H1 (cell line): ENCODE results near the gene MICALL1. TPM values are rescaled to one million over a fixed set of nuclear protein-coding genes. Genes with fewer than 3 reads are reported as not detected.
A peak's percentile ranks its signal among the peaks of the same experiment; 100 is the strongest.

ENCODE experiments used
- CTCF ChIA-PET: fragments of 300-600 bp; sonication (Branson Sonifier 250); formaldehyde crosslinking; loops from one replicate; lab custom pipeline; 2021; ENCODE audit not compliant: partially characterized antibody; lab: Charles Lee
- POLR2A ChIA-PET: fragments of 300-600 bp; sonication (Branson Sonifier 250); formaldehyde crosslinking; loops from one replicate; lab custom pipeline; 2021; ENCODE audit warnings: inconsistent platforms; ENCODE audit not compliant: partially characterized antibody; lab: Charles Lee
- DNase-seq, 2 experiments: peaks; one replicate each; pipeline versions ENCODE4 v3.0.0 to v3.0.0-alpha.2; 2010 to 2022; ENCODE audit warnings: low spot score in 2 of 2, low read depth in 1 of 2, mixed read lengths in 1 of 2
- FAIRE-seq: peaks from 2 replicates; lab custom pipeline; 2011; peaks lifted over from hg19 to GRCh38; lab: Jason Lieb, UNC
- H2AFZ ChIP-seq: 2 replicates; pipeline ENCODE4 v1.8.1; 2012; ENCODE audit warnings: low read length, inconsistent platforms
- H2AK5ac ChIP-seq: 2 replicates; pipeline ENCODE4 v1.6.1; 2013; ENCODE audit warnings: low read depth, low read length
- H2BK120ac ChIP-seq: replicated peaks from 2 replicates; pipeline ENCODE3; 2013; ENCODE audit warnings: low read depth, low read length, inconsistent platforms
- H2BK12ac ChIP-seq: 2 replicates; pipeline ENCODE4 v1.6.1; 2013; ENCODE audit warnings: low read depth, low read length
- H2BK15ac ChIP-seq: 2 replicates; pipeline ENCODE4 v1.6.1; 2013; ENCODE audit warnings: low read length
- H2BK20ac ChIP-seq: 2 replicates; pipeline ENCODE4 v1.6.1; 2013; ENCODE audit warnings: low read length
- H2BK5ac ChIP-seq: 2 replicates; pipeline ENCODE4 v1.6.1; 2013; ENCODE audit warnings: low read depth, low read length
- H3K14ac ChIP-seq: 2 replicates; pipeline ENCODE4 v1.6.1; 2013; ENCODE audit warnings: inconsistent platforms; ENCODE audit not compliant: insufficient read length
- H3K18ac ChIP-seq: 2 replicates; pipeline ENCODE4 v1.6.1; 2013; ENCODE audit warnings: low read length; ENCODE audit errors: extremely low read depth
- H3K23ac ChIP-seq: 2 replicates; pipeline ENCODE4 v1.6.1; 2013; ENCODE audit warnings: inconsistent platforms; ENCODE audit not compliant: insufficient read length
- H3K23me2 ChIP-seq: 2 replicates; pipeline ENCODE4 v1.6.1; 2013; ENCODE audit warnings: low read depth, low read length
- H3K27ac ChIP-seq: 2 replicates; pipeline ENCODE4 v1.6.1; 2011; ENCODE audit warnings: low read depth, low read length, inconsistent platforms
- H3K27me3 ChIP-seq, 4 experiments: replicated peaks in 1 of 4; 1 replicate in 1 of 4; 2 replicates in 3 of 4; pipeline versions ENCODE4 v1.6.1 to v1.8.1; 2011 to 2013; ENCODE audit warnings: low read length in 3 of 4, mild to moderate bottlenecking in 3 of 4, inconsistent platforms in 2 of 4, mixed read lengths in 2 of 4, moderate library complexity in 1 of 4; ENCODE audit not compliant: control insufficient read depth in 3 of 4, insufficient read depth in 3 of 4; ENCODE audit errors: extremely low read depth in 1 of 4
- H3K36me3 ChIP-seq, 4 experiments: 2 replicates each; pipeline versions ENCODE4 v1.6.1 to v1.8.1; 2011 to 2013; ENCODE audit warnings: mild to moderate bottlenecking in 4 of 4, low read length in 3 of 4, moderate library complexity in 2 of 4, control low read depth in 1 of 4, inconsistent platforms in 1 of 4; ENCODE audit not compliant: insufficient read depth in 4 of 4, control insufficient read depth in 2 of 4
- H3K4ac ChIP-seq: replicated peaks from 2 replicates; pipeline ENCODE3; 2013; ENCODE audit warnings: low read length, low read depth, mixed read lengths, inconsistent platforms; ENCODE audit not compliant: insufficient read length
- H3K4me1 ChIP-seq, 4 experiments: replicated peaks in 1 of 4; 1 replicate in 1 of 4; 2 replicates in 3 of 4; pipeline versions ENCODE4 v1.6.1 to v1.8.1; 2011 to 2013; ENCODE audit warnings: low read length in 3 of 4, inconsistent platforms in 2 of 4, mixed read lengths in 1 of 4; ENCODE audit not compliant: insufficient read depth in 4 of 4, control insufficient read depth in 3 of 4
- H3K4me2 ChIP-seq, 2 experiments: 2 replicates each; pipeline versions ENCODE4 v1.6.1 to v1.8.1; 2011 to 2013; ENCODE audit warnings: low read depth in 2 of 2, low read length in 2 of 2, control low read depth in 1 of 2, inconsistent platforms in 1 of 2, mild to moderate bottlenecking in 1 of 2; ENCODE audit not compliant: insufficient read depth in 1 of 2
- H3K4me3 ChIP-seq, 4 experiments: fragments of 200-600, 300-600 bp in 1 of 4; sonication (generic), shearing (Covaris generic), sonication (Bioruptor Twin) in 1 of 4; 2 replicates each; pipeline versions ENCODE4 v1.5.1 to v1.8.1; 2011 to 2016; ENCODE audit warnings: low read length in 4 of 4, low read depth in 3 of 4, control low read depth in 2 of 4, inconsistent platforms in 2 of 4, mild to moderate bottlenecking in 2 of 4, mixed read lengths in 1 of 4, moderate library complexity in 1 of 4; ENCODE audit not compliant: insufficient read depth in 2 of 4; ENCODE audit errors: extremely low read depth in 1 of 4
- H3K56ac ChIP-seq: replicated peaks from 2 replicates; pipeline ENCODE3; 2013; ENCODE audit warnings: low read depth, mild to moderate bottlenecking, mixed read lengths, low read length, inconsistent platforms; ENCODE audit not compliant: insufficient read length
- H3K79me1 ChIP-seq: 2 replicates; pipeline ENCODE4 v1.6.1; 2013; ENCODE audit warnings: low read depth, low read length, control low read depth
- H3K79me2 ChIP-seq, 2 experiments: 2 replicates each; pipeline versions ENCODE4 v1.6.1 to v1.8.1; 2012 to 2013; ENCODE audit warnings: low read length in 2 of 2, mild to moderate bottlenecking in 2 of 2, inconsistent platforms in 1 of 2; ENCODE audit not compliant: insufficient read depth in 2 of 2, control insufficient read depth in 1 of 2
- H3K9ac ChIP-seq, 4 experiments: replicated peaks in 1 of 4; 1 replicate in 1 of 4; 2 replicates in 3 of 4; pipeline versions ENCODE4 v1.6.1 to v1.8.1; 2011 to 2013; ENCODE audit warnings: low read depth in 3 of 4, low read length in 3 of 4, control low read depth in 2 of 4, mild to moderate bottlenecking in 2 of 4, moderate library complexity in 2 of 4, inconsistent platforms in 1 of 4; ENCODE audit errors: extremely low read depth in 1 of 4
- H3K9me3 ChIP-seq, 2 experiments: 2 replicates each; pipeline versions ENCODE4 v1.6.1 to v1.8.1; 2012 to 2013; ENCODE audit warnings: mild to moderate bottlenecking in 2 of 2, moderate library complexity in 2 of 2, control low read depth in 1 of 2, inconsistent platforms in 1 of 2, low read depth in 1 of 2, low read length in 1 of 2, mixed read lengths in 1 of 2; ENCODE audit not compliant: insufficient read depth in 2 of 2
- H4K20me1 ChIP-seq, 2 experiments: replicated peaks in 1 of 2; 2 replicates each; pipeline versions ENCODE3 to v1.8.1; 2011 to 2013; ENCODE audit warnings: inconsistent platforms in 2 of 2, low read length in 2 of 2, mild to moderate bottlenecking in 1 of 2; ENCODE audit not compliant: insufficient read depth in 2 of 2, control insufficient read depth in 1 of 2
- H4K5ac ChIP-seq: 2 replicates; pipeline ENCODE4 v1.6.1; 2013; ENCODE audit warnings: low read length, low read depth, mixed read lengths, inconsistent platforms; ENCODE audit not compliant: insufficient read length
- H4K8ac ChIP-seq: 2 replicates; pipeline ENCODE4 v1.8.0; 2013; ENCODE audit warnings: mild to moderate bottlenecking, moderate library complexity, low read length, inconsistent platforms; ENCODE audit not compliant: insufficient read depth; ENCODE audit errors: extremely low read depth
- H4K91ac ChIP-seq: replicated peaks from 2 replicates; pipeline ENCODE3; 2013; ENCODE audit warnings: low read length, mixed read lengths, inconsistent platforms; ENCODE audit not compliant: insufficient read length
- CHD1 ChIP-seq: IDR thresholded peaks from 2 replicates; pipeline ENCODE4 v1.6.1; 2012; ENCODE audit warnings: low read depth, low read length, improper control_type of control experiment
- EP300 ChIP-seq, 2 experiments: IDR thresholded peaks; 1 replicate in 1 of 2; 2 replicates in 1 of 2; pipeline ENCODE4 v1.6.1; 2011 to 2012; ENCODE audit warnings: low read depth in 2 of 2, low read length in 2 of 2, mild to moderate bottlenecking in 2 of 2, borderline replicate concordance in 1 of 2, inconsistent platforms in 1 of 2, moderate library complexity in 1 of 2
- KDM4A ChIP-seq: IDR thresholded peaks from one replicate; pipeline ENCODE4 v1.7.1; 2012; ENCODE audit warnings: low read depth, mild to moderate bottlenecking, moderate library complexity, low read length, inconsistent platforms; ENCODE audit not compliant: severe bottlenecking
- PHF8 ChIP-seq: fragments of 200-600 bp; sonication (generic); conservative IDR thresholded peaks from 2 replicates; pipeline ENCODE4 v1.7.1; 2012; ENCODE audit warnings: low read depth, mild to moderate bottlenecking, inconsistent platforms, low read length, moderate library complexity
- POLR2A ChIP-seq, 2 experiments: IDR thresholded peaks; 1 replicate in 1 of 2; 2 replicates in 1 of 2; pipeline ENCODE4 v1.6.1; 2011; ENCODE audit warnings: low read depth in 2 of 2, low read length in 2 of 2, mild to moderate bottlenecking in 2 of 2; ENCODE audit errors: control extremely low read depth in 1 of 2
- RBBP5 ChIP-seq: IDR thresholded peaks from 2 replicates; pipeline ENCODE4 v1.7.1; 2012; ENCODE audit warnings: low read depth, mild to moderate bottlenecking, inconsistent platforms, low read length, moderate library complexity, borderline replicate concordance
- SP4 ChIP-seq: IDR thresholded peaks from 2 replicates; pipeline ENCODE4 v1.6.1; 2012; ENCODE audit warnings: low read length, inconsistent platforms
- TEAD4 ChIP-seq: IDR thresholded peaks from 2 replicates; pipeline ENCODE4 v1.6.1; 2012; ENCODE audit warnings: low read depth, low read length, inconsistent platforms, mixed read lengths
- WGBS, 2 experiments: shearing (Covaris generic) in 1 of 2; methylation state at CpG; one replicate each; pipeline versions ENCODE4 v1.1.6 to v1.1.7; 2013 to 2015; ENCODE audit warnings: low lambda C conversion rate in 2 of 2, mixed read lengths in 2 of 2, inconsistent platforms in 1 of 2, low coverage in 1 of 2, missing lambda C conversion rate in 1 of 2; ENCODE audit not compliant: insufficient replicate concordance in 2 of 2, insufficient coverage in 1 of 2, insufficient read length in 1 of 2; ENCODE audit errors: extremely low coverage in 1 of 2, missing lambda C conversion rate in 1 of 2; 5-methylcytosine and 5-hydroxymethylcytosine counted together
- polyA plus RNA-seq, 7 experiments: library from polyadenylated mRNA; depleted of rRNA in 3 of 7; stranded (reverse) in 5 of 7; unstranded in 2 of 7; fragments of >200 nt in 5 of 7; fragments of 200-250 nt in 2 of 7; gene quantifications; 1 replicate in 5 of 7; 2 replicates in 1 of 7; 4 replicates in 1 of 7; pipeline versions ENCODE4 v1.2.1 to v1.2.3, GENCODE V29; 2011 to 2013; ENCODE audit warnings: missing spikeins in 2 of 7, mixed read lengths in 2 of 7
- total RNA-seq: library from RNA; stranded (reverse); fragmentation: NEBNext Ultra II Directional; extraction: Animal tissue kit (Norgen Biotek cat#: 25700); gene quantifications from 2 replicates; pipeline ENCODE4 v1.2.1, GENCODE V29; 2021

MICALL1 gene
- total and polyA plus RNA-seq, 2 of the 8 experiments (the other 6 are each of a cell fraction or from before 2014, with no cell fraction given): 17.7 to 32.1 TPM

DNA sequence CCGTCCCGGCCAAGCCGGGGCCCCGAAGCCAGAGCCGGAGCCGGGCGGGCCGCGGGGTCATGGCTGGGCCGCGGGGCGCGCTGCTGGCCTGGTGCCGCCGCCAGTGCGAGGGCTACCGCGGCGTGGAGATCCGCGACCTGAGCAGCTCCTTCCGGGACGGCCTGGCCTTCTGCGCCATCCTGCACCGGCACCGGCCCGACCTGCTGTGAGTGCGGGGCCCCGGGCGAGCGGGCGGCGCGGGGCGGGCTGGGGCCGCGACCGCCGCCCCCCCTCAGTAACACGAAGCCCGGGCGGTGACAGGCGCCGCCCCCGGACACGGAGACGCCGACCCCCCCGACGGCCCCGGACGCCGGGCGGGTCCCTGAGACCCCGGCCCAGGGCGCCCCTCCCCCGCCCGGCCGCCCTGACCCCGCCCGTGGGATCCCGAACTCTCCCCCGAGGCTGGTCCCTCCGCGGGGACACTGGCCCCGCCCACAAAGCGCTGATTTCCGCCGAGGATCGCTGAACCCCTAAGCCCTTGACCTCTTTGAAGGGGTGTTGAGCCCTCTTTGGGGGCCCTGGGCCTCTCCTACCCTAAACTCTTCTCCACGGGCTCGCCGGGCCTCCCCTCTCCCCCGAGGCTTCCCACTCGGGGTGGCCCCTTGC, 389 bp downstream of the MICALL1 start:
- peak overlapping the region; percentile 67 to 73 for H3K4me2 ChIP-seq
- H3K56ac ChIP-seq: peak overlapping the region; percentile 86
- H2BK12ac ChIP-seq: no peak overlapping the region
- H3K23ac ChIP-seq: no peak overlapping the region
- no peak overlapping the region for H3K4ac ChIP-seq
- H2BK120ac ChIP-seq: no peak overlapping the region
- TF ChIP-seq TEAD4 (no peak), POLR2A (IDR thresholded peaks at IDR 0.05; ENCODE audit: control extremely low read depth in 1 of 2, low read depth in 2 of 2, low read length in 2 of 2) (no peak), RBBP5 (peak; percentile 17; the same call in 1 of the 2 replicates), KDM4A (peak; percentile 64), PHF8 (peak; percentile 69), CHD1 (no peak), EP300 (IDR thresholded peaks at IDR 0.05; ENCODE audit: borderline replicate concordance in 1 of 2, low read depth in 2 of 2, low read length in 2 of 2) (no peak), SP4 (no peak)
- TF ChIP-seq, all 59 proteins: peak for 3
- peaks cover 9% of the 10 kb centered on the region; the same call in 1 of the 2 replicates for H3K23me2 ChIP-seq
- peak overlapping the region; percentile 45 to 74 (median 59) for H3K4me3 ChIP-seq
- peaks cover 0 to 27% (median 21%) of the 10 kb centered on the region in 4 experiments; a peak in 6 of 7 replicates for H3K4me1 ChIP-seq
- no peaks in the 10 kb centered on the region for H3K36me3 ChIP-seq
- no peak overlapping the region; the same call in 1 of the 2 replicates for H3K18ac ChIP-seq
- no peak overlapping the region for H2BK20ac ChIP-seq
- H2AFZ ChIP-seq: no peak overlapping the region
- ChIA-PET POLR2A (interaction anchor here (0.8 to 8.7 kb wide), 17 partner anchors 7 to 89 kb away, joined by 3 to 150 read pairs (median 4); partner anchors contain the start of gene ANKRD54), CTCF (interaction anchor here (0.5 to 2.7 kb wide), 10 partner anchors 10 to 570 kb away, joined by 3 to 22 read pairs (median 4); no protein-coding TSS in a partner anchor)
- FAIRE-seq (no peak), DNase-seq (peak in 1 of 2 experiments; percentile 61)
- H4K20me1 ChIP-seq: peaks cover 0 to 4% of the 10 kb centered on the region in 2 experiments
- no peak overlapping the region; the same call in 1 of the 2 replicates for H2AK5ac ChIP-seq
- no peak overlapping the region for H4K5ac ChIP-seq
- no peaks in the 10 kb centered on the region for H3K27me3 ChIP-seq
- H3K79me2 ChIP-seq: peaks cover 0 to 12% of the 10 kb centered on the region in 2 experiments; a peak in 1 of 4 replicates
- no peak overlapping the region for H2BK5ac ChIP-seq
- H3K9me3 ChIP-seq: no peaks in the 10 kb centered on the region
- peaks cover 9% of the 10 kb centered on the region for H3K79me1 ChIP-seq
- H3K27ac ChIP-seq: no peak overlapping the region
- no peak overlapping the region for H3K14ac ChIP-seq
- no peak overlapping the region for H4K8ac ChIP-seq
- H3K9ac ChIP-seq: peak overlapping the region; percentile 29 to 95 (median 57); a peak in 4 of 7 replicates
- WGBS, 2 experiments: 4% methylated on average over 31 of the region's 75 CpGs; no CpG with 5 or more reads in 1 of the 2 experiments
- H2BK15ac ChIP-seq: no peak overlapping the region
- H4K91ac ChIP-seq: no peak overlapping the region
